ENCODE measurements around the gene SEPTIN1. TPM values are rescaled to one million over a fixed set of nuclear protein-coding genes. Genes with fewer than 3 reads are reported as not detected.

Gene SEPTIN1
- total RNA-seq, 1 experiment from 2014 or later, result 64.1 TPM

DNA sequence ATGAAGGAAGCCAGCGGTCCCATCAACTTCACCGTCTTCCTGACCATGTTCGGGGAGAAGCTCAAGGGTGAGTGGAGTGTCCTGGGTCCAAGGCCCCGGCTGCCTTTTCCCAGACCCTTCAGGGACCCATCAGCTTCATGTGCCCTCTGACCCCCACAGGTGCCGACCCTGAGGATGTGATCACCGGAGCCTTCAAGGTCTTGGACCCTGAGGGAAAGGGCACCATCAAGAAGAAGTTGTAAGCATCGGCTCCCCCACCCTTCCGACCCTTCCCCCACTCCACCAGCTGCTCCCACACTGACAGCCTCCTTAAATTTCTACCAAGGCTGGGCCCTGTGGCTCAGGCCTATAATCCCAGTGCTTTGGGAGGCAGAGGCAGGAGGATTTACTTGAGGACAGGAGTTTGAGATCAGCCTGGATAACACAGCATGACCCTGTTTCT is 5.9 kb downstream of the SEPTIN1 start:
- no peak overlapping the region for H3K9ac ChIP-seq (ENCODE audit: low read length)
- H3K9me3 ChIP-seq (ENCODE audit: low read length), result no peaks in the 10 kb centered on the region
- H3K4me3 ChIP-seq (ENCODE audit: low read length), result no peak overlapping the region
- H3K27ac ChIP-seq (ENCODE audit: low read length), result no peak overlapping the region
- H3K36me3 ChIP-seq (ENCODE audit: insufficient read depth, low read length), result no peaks in the 10 kb centered on the region
- no peaks in the 10 kb centered on the region for H3K9me2 ChIP-seq (replicated peaks; ENCODE audit: insufficient read depth, low read length)
- 0 out of 2 replicates have a peak, but pooled peaks cover 4% of the 10 kb centered on the region for H4K20me1 ChIP-seq (ENCODE audit: insufficient read depth, low read depth, low read length)
- H3K4me2 ChIP-seq (ENCODE audit: low read depth, low read length, poor library complexity, severe bottlenecking), result peak overlapping the region; percentile 100
- peaks cover 56% of the 10 kb centered on the region for H3K4me1 ChIP-seq (ENCODE audit: low read length)
- no peak overlapping the region for H2AFZ ChIP-seq (ENCODE audit: low read length)
- peak; percentile 41 for DNase-seq
- peaks cover 19% of the 10 kb centered on the region for H3K79me2 ChIP-seq (ENCODE audit: low read length)
- no peaks in the 10 kb centered on the region for H3K27me3 ChIP-seq (ENCODE audit: low read length)

DNA sequence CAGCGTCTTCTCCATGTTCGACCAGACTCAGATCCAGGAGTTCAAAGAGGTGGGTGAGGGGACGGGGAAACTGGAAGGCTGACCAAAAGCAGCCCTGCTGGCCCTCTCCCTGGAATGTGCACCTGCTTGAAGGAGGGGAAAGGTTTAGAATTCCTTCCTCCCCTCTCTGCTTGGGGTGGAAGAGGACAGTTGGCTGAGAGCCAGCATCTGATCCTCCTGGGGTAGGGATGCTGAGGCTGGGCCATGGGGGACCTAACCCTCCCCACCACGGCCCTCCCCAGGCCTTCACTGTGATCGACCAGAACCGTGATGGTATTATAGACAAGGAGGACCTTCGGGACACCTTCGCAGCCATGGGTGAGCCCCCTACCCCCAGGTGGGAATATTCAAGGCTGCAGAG is 6.5 kb downstream of the SEPTIN1 start:
- DNase-seq, result no peak
- Histone ChIP-seq H3K36me3 (ENCODE audit: insufficient read depth, low read length) (no peaks in the 10 kb centered on the region), H3K27me3 (ENCODE audit: low read length) (no peaks in the 10 kb centered on the region), H3K9ac (ENCODE audit: low read length) (no peak overlapping the region), H3K9me2 (replicated peaks; ENCODE audit: insufficient read depth, low read length) (no peaks in the 10 kb centered on the region), H3K9me3 (ENCODE audit: low read length) (no peaks in the 10 kb centered on the region), H3K4me2 (ENCODE audit: low read depth, low read length, poor library complexity, severe bottlenecking) (no peak overlapping the region), H3K79me2 (ENCODE audit: low read length) (peaks cover 13% of the 10 kb centered on the region), H3K4me1 (ENCODE audit: low read length) (peaks cover 54% of the 10 kb centered on the region), H3K27ac (ENCODE audit: low read length) (no peak overlapping the region), H2AFZ (ENCODE audit: low read length) (no peak overlapping the region), H3K4me3 (ENCODE audit: low read length) (no peak overlapping the region), H4K20me1 (ENCODE audit: insufficient read depth, low read depth, low read length) (0 out of 2 replicates have a peak, but pooled peaks cover 4% of the 10 kb centered on the region)

DNA sequence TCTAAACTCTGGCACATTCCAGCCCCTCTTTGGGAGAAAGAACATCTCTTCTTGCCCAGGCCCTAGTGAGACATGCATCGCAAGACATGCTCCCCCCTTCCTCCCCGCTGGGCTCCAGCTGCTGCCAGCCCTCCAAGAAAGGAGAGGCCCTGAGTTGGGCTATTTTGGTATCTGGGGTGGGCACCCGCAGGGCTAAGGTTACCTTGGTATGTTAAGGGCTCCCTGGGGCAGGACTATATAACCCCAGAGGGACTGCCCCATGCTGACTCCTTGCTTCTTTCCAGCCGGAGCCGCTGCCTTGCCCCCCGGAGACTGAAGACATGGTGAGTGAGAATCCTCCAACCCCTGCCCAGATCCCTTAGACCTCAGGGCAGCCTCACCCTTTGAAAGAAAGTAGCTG is 7.8 kb downstream of the SEPTIN1 start, which contains the start of gene MYL11:
Gene MYL11, plus strand, starts transcription at position 265 of the 400 bp plus-strand sequence. Its CDS starts 56 bp downstream, at position 321.
- H3K4me3 ChIP-seq (ENCODE audit: low read length), result no peak within 1 kb of the TSS
- H4K20me1 ChIP-seq (ENCODE audit: insufficient read depth, low read depth, low read length), result peaks cover 4% of the 10 kb centered on the region; the same call in 1 of the 2 replicates
- H3K9me3 ChIP-seq (ENCODE audit: low read length), result no peaks in the 10 kb centered on the region
- no peak within 1 kb of the TSS for H3K27ac ChIP-seq (ENCODE audit: low read length)
- no peak within 1 kb of the TSS for H3K9ac ChIP-seq (ENCODE audit: low read length)
- H3K4me2 ChIP-seq (ENCODE audit: low read depth, low read length, poor library complexity, severe bottlenecking), result no peak within 1 kb of the TSS
- no peak for DNase-seq
- H2AFZ ChIP-seq (ENCODE audit: low read length), result no peak within 1 kb of the TSS
- no peaks in the 10 kb centered on the region for H3K9me2 ChIP-seq (replicated peaks; ENCODE audit: insufficient read depth, low read length)
- no peaks in the 10 kb centered on the region for H3K36me3 ChIP-seq (ENCODE audit: insufficient read depth, low read length)
- H3K79me2 ChIP-seq (ENCODE audit: low read length), result peaks cover 7% of the 10 kb centered on the region
- H3K27me3 ChIP-seq (ENCODE audit: low read length), result no peaks in the 10 kb centered on the region
- H3K4me1 ChIP-seq (ENCODE audit: low read length), result peaks cover 43% of the 10 kb centered on the region

DNA sequence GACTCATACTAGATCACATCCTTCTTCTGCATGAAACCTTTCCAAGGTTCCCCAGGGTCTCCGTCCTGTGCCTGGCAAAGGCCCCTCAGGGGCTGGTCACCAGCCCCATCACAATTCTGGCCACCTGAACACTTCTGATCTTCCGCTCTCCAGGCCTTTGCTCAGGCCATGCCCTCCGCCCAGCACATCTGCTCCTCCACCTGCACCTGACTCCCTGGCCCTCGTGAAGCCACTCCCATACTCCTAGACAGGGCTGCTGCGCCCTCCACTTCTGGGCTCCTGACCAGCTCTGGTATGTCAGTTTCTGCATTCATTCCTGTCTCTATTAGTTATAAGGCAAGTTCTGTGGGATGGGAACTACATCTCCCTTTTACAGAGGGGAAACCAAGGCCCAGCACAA is 9.6 kb downstream of the SEPTIN1 start:
- peak overlapping the region; percentile 84 for H3K27ac ChIP-seq (ENCODE audit: low read length)
- H3K79me2 ChIP-seq (ENCODE audit: low read length), result peaks cover 21% of the 10 kb centered on the region
- no peak for DNase-seq
- H3K36me3 ChIP-seq (ENCODE audit: insufficient read depth, low read length), result no peaks in the 10 kb centered on the region
- peaks cover 40% of the 10 kb centered on the region for H3K4me1 ChIP-seq (ENCODE audit: low read length)
- no peak overlapping the region for H3K4me3 ChIP-seq (ENCODE audit: low read length)
- H3K4me2 ChIP-seq (ENCODE audit: low read depth, low read length, poor library complexity, severe bottlenecking), result peak overlapping the region; percentile 77
- no peak overlapping the region for H2AFZ ChIP-seq (ENCODE audit: low read length)
- H3K27me3 ChIP-seq (ENCODE audit: low read length), result no peaks in the 10 kb centered on the region
- no peaks in the 10 kb centered on the region for H3K9me2 ChIP-seq (replicated peaks; ENCODE audit: insufficient read depth, low read length)
- H3K9me3 ChIP-seq (ENCODE audit: low read length), result no peaks in the 10 kb centered on the region
- H3K9ac ChIP-seq (ENCODE audit: low read length), result peak overlapping the region; percentile 70
- H4K20me1 ChIP-seq (ENCODE audit: insufficient read depth, low read depth, low read length), result peaks cover 17% of the 10 kb centered on the region

DNA sequence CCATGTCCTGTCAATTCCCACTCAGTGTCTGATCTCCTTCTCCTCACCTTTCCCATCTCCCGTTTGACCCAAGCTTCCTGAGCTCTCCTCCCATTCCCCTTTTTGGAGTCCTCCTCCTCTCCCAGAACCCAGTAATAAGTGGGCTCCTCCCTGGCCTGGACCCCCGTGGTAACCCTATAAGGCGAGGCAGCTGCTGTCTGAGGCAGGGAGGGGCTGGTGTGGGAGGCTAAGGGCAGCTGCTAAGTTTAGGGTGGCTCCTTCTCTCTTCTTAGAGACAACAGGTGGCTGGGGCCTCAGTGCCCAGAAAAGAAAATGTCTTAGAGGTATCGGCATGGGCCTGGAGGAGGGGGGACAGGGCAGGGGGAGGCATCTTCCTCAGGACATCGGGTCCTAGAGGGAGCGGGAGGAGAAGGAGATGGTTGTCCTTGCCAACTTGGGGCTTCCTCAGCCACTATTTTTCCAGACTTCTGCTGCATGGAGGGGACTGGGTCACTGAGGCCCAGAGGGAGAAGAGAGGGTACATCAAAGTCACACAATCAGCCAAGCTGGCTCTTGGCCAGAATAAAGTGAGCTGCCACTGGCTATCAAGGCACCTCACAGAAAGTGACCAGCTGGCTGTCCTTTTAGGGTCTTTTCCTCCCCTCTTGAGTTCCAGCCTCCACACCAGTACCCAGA is 10.2 kb downstream of the SEPTIN1 start:
- Histone ChIP-seq H3K79me2 (ENCODE audit: low read length) (peaks cover 27% of the 10 kb centered on the region), H3K27ac (ENCODE audit: low read length) (peak overlapping the region; percentile 84), H3K9me3 (ENCODE audit: low read length) (no peaks in the 10 kb centered on the region), H3K27me3 (ENCODE audit: low read length) (no peaks in the 10 kb centered on the region), H3K4me1 (ENCODE audit: low read length) (peaks cover 40% of the 10 kb centered on the region), H3K4me2 (ENCODE audit: low read depth, low read length, poor library complexity, severe bottlenecking) (peak overlapping the region; percentile 77), H3K4me3 (ENCODE audit: low read length) (peak overlapping the region; percentile 64; the same call in 1 of the 2 replicates), H2AFZ (ENCODE audit: low read length) (peak overlapping the region; percentile 9; the same call in 1 of the 2 replicates), H4K20me1 (ENCODE audit: insufficient read depth, low read depth, low read length) (peaks cover 22% of the 10 kb centered on the region), H3K36me3 (ENCODE audit: insufficient read depth, low read length) (no peaks in the 10 kb centered on the region), H3K9ac (ENCODE audit: low read length) (peak overlapping the region; percentile 70), H3K9me2 (replicated peaks; ENCODE audit: insufficient read depth, low read length) (no peaks in the 10 kb centered on the region)
- peak; percentile 52 for DNase-seq

DNA sequence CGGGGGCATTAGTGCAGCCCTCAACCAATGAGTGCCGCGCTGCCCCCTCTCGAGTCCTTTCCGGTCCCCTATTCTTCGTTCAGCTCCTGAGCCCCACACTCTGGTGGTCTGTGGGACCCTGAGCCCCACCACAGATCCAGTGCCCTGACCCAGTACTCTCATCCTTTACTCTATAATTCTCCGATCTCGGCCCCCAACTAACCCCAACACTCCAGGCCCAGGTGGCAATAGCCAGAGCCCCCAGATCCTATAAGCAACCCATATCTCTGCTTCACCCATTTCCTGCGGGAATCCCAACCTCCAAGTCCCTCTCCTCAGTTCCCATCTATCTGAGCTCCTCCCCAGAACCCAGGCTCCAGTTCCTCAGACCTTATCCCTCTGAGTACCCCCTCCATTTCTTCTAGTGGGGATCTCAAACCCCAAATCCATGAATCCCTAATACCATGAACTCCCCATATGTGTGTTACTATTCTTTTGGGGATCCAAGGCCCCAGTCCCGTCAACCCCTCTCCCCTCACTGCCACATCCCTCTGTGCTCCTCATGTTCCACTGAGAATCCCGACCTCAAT is 11.0 kb downstream of the SEPTIN1 start:
- Histone ChIP-seq H3K79me2 (ENCODE audit: low read length) (peaks cover 35% of the 10 kb centered on the region), H3K27ac (ENCODE audit: low read length) (peak overlapping the region; percentile 84), H2AFZ (ENCODE audit: low read length) (no peak overlapping the region), H3K36me3 (ENCODE audit: insufficient read depth, low read length) (no peaks in the 10 kb centered on the region), H3K9me2 (replicated peaks; ENCODE audit: insufficient read depth, low read length) (no peaks in the 10 kb centered on the region), H3K27me3 (ENCODE audit: low read length) (no peaks in the 10 kb centered on the region), H3K4me2 (ENCODE audit: low read depth, low read length, poor library complexity, severe bottlenecking) (peak overlapping the region; percentile 77), H3K9ac (ENCODE audit: low read length) (peak overlapping the region; percentile 70), H4K20me1 (ENCODE audit: insufficient read depth, low read depth, low read length) (peaks cover 24% of the 10 kb centered on the region), H3K4me1 (ENCODE audit: low read length) (peaks cover 38% of the 10 kb centered on the region), H3K9me3 (ENCODE audit: low read length) (no peaks in the 10 kb centered on the region), H3K4me3 (ENCODE audit: low read length) (peak overlapping the region; percentile 64)
- no peak for DNase-seq

DNA sequence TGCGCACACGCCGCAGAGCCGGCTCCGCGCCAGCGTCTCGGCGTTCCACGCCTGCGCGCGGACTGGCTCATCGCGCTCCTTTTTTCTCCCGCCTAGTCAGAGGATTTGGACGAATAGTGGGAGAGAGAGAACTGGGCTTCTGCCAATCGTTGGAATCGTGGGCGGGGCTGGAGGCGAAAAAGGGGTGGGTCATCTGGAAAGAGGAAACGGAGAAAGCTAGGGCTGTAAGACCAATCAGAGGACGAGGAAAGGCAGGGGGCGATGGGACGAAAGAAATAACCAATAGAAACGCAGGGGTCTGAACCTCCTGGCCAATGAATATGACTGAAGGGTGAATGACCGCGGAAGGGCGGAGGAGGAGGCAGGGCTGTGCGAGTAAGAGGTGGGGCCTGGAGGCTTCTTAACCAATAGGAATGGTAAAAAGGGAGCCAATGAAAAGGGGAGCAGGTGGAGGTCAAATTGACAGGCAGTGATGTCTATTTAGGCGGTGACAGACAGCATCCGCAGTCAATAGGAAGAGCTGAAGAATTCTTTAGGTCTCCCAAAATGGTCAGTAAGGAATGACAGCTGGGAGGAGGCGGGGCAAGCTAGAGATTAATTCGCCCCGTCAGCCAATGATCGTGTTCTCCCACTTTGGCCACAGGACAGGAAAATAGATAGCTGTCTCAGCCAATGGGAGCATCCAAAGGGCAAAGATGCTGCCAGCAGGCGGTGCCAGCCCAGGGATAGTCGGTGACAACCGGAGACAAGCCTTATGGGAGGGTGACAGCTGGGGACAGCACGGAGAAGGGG is 11.7 kb downstream of the SEPTIN1 start, which contains the start of gene TBC1D10B:
Gene TBC1D10B, minus strand, starts transcription at position 39 of the 792 bp plus-strand sequence. CDS start 311 bp downstream, outside the sequence.
- peak within 1 kb of the TSS; percentile 84 for H3K27ac ChIP-seq (ENCODE audit: low read length)
- H3K4me2 ChIP-seq (ENCODE audit: low read depth, low read length, poor library complexity, severe bottlenecking), result peak within 1 kb of the TSS; percentile 92
- H3K9ac ChIP-seq (ENCODE audit: low read length), result peak within 1 kb of the TSS; percentile 98
- no peak within 1 kb of the TSS for H2AFZ ChIP-seq (ENCODE audit: low read length)
- no peaks in the 10 kb centered on the region for H3K9me3 ChIP-seq (ENCODE audit: low read length)
- H3K79me2 ChIP-seq (ENCODE audit: low read length), result peaks cover 41% of the 10 kb centered on the region
- no peaks in the 10 kb centered on the region for H3K9me2 ChIP-seq (replicated peaks; ENCODE audit: insufficient read depth, low read length)
- peak within 1 kb of the TSS; percentile 85 for H3K4me3 ChIP-seq (ENCODE audit: low read length)
- H3K36me3 ChIP-seq (ENCODE audit: insufficient read depth, low read length), result peaks cover under 1% of the 10 kb centered on the region; the same call in 1 of the 2 replicates
- H3K4me1 ChIP-seq (ENCODE audit: low read length), result peaks cover 38% of the 10 kb centered on the region
- peaks cover 24% of the 10 kb centered on the region for H4K20me1 ChIP-seq (ENCODE audit: insufficient read depth, low read depth, low read length)
- DNase-seq, result peak; percentile 100
- H3K27me3 ChIP-seq (ENCODE audit: low read length), result no peaks in the 10 kb centered on the region

Measured in Karpas-422 (cell line).